Mesenchymal stem cell (in vitro differentiated cells and primary cell): ENCODE results near the gene BRSK1.

Experiments
- DNase-seq: peaks from one replicate; pipeline ENCODE4 v3.0.0-alpha.2; 2013
- H2AFZ ChIP-seq: one replicate; pipeline ENCODE4 v1.6.1; 2013; ENCODE audit warnings: low read depth, mild to moderate bottlenecking, control low read depth, inconsistent platforms, low read length, moderate library complexity
- H2AK5ac ChIP-seq: 2 replicates; pipeline ENCODE4 v1.6.1; 2013; ENCODE audit warnings: low read length, moderate library complexity, mild to moderate bottlenecking, inconsistent platforms; ENCODE audit not compliant: severe bottlenecking
- H2BK120ac ChIP-seq: one replicate; pipeline ENCODE4 v1.6.1; 2013; ENCODE audit warnings: low read depth, mild to moderate bottlenecking, inconsistent platforms, low read length, moderate library complexity
- H2BK12ac ChIP-seq, 2 experiments: one replicate each; pipeline ENCODE4 v1.6.1; 2013; ENCODE audit warnings: inconsistent platforms in 2 of 2, low read length in 2 of 2, mild to moderate bottlenecking in 2 of 2, moderate library complexity in 2 of 2, control low read depth in 1 of 2
- H2BK15ac ChIP-seq: one replicate; pipeline ENCODE4 v1.6.1; 2013; ENCODE audit warnings: mild to moderate bottlenecking, low read depth, inconsistent platforms; ENCODE audit not compliant: poor library complexity, severe bottlenecking
- H2BK5ac ChIP-seq: 2 replicates; pipeline ENCODE4 v1.6.1; 2013; ENCODE audit warnings: low read depth, mild to moderate bottlenecking, low read length, control low read depth, inconsistent platforms; ENCODE audit not compliant: poor library complexity, severe bottlenecking
- H3K14ac ChIP-seq, 2 experiments: one replicate each; pipeline ENCODE4 v1.6.1; 2013; ENCODE audit warnings: inconsistent platforms in 2 of 2, low read length in 2 of 2, control low read depth in 1 of 2, mild to moderate bottlenecking in 1 of 2, moderate library complexity in 1 of 2
- H3K18ac ChIP-seq, 2 experiments: one replicate each; pipeline ENCODE4 v1.6.1; 2013; ENCODE audit warnings: inconsistent platforms in 2 of 2, low read length in 2 of 2, control low read depth in 1 of 2, low read depth in 1 of 2, mild to moderate bottlenecking in 1 of 2
- H3K23ac ChIP-seq, 2 experiments: one replicate each; pipeline ENCODE4 v1.6.1; 2013; ENCODE audit warnings: inconsistent platforms in 2 of 2, low read length in 2 of 2, mild to moderate bottlenecking in 2 of 2, moderate library complexity in 2 of 2, control low read depth in 1 of 2
- H3K27ac ChIP-seq: 2 replicates; pipeline ENCODE4 v1.5.1; 2013; ENCODE audit warnings: mild to moderate bottlenecking, moderate library complexity, low read length, control low read depth, inconsistent platforms; ENCODE audit not compliant: poor library complexity, severe bottlenecking
- H3K27me3 ChIP-seq, 2 experiments: 2 replicates each; pipeline versions ENCODE4 v1.6.1 to v1.7.0; 2013; ENCODE audit warnings: low read length in 2 of 2, mild to moderate bottlenecking in 2 of 2, moderate library complexity in 2 of 2, control low read depth in 1 of 2, inconsistent platforms in 1 of 2; ENCODE audit not compliant: control insufficient read depth in 1 of 2, insufficient read depth in 1 of 2
- H3K36me3 ChIP-seq, 2 experiments: 2 replicates each; pipeline versions ENCODE4 v1.6.1 to v1.7.0; 2013; ENCODE audit warnings: low read length in 2 of 2, control low read depth in 1 of 2, inconsistent platforms in 1 of 2, low read depth in 1 of 2, mild to moderate bottlenecking in 1 of 2; ENCODE audit not compliant: insufficient read depth in 2 of 2, control insufficient read depth in 1 of 2
- H3K4ac ChIP-seq, 2 experiments: one replicate each; pipeline ENCODE4 v1.6.1; 2013; ENCODE audit warnings: inconsistent platforms in 2 of 2, low read length in 2 of 2, mild to moderate bottlenecking in 2 of 2, moderate library complexity in 2 of 2, control low read depth in 1 of 2, low read depth in 1 of 2
- H3K4me1 ChIP-seq: 2 replicates; pipeline ENCODE4 v1.6.1; 2013; ENCODE audit warnings: low read depth, low read length, control low read depth; ENCODE audit not compliant: control insufficient read depth, insufficient read depth
- H3K4me2 ChIP-seq: 2 replicates; pipeline ENCODE4 v1.6.1; 2013; ENCODE audit warnings: low read length, mild to moderate bottlenecking, inconsistent platforms; ENCODE audit not compliant: poor library complexity, severe bottlenecking
- H3K4me3 ChIP-seq, 2 experiments: 2 replicates each; pipeline versions ENCODE4 v1.5.1 to v1.7.0; 2013; ENCODE audit warnings: low read length in 2 of 2, mild to moderate bottlenecking in 2 of 2, control low read depth in 1 of 2, low read depth in 1 of 2; ENCODE audit not compliant: insufficient read depth in 1 of 2
- H3K79me1 ChIP-seq: replicated peaks from 2 replicates; pipeline ENCODE4 v1.6.1; 2013; ENCODE audit warnings: mild to moderate bottlenecking, control low read depth, low read length, inconsistent platforms; ENCODE audit not compliant: poor library complexity, severe bottlenecking
- H3K9ac ChIP-seq: 2 replicates; pipeline ENCODE4 v1.7.0; 2013; ENCODE audit warnings: mild to moderate bottlenecking, low read length, moderate library complexity
- H3K9me3 ChIP-seq: 2 replicates; pipeline ENCODE4 v1.7.0; 2013; ENCODE audit warnings: mild to moderate bottlenecking, low read length; ENCODE audit not compliant: control insufficient read depth
- H4K8ac ChIP-seq: one replicate; pipeline ENCODE4 v1.6.1; 2013; ENCODE audit warnings: inconsistent platforms, mild to moderate bottlenecking, low read length, moderate library complexity
- H4K91ac ChIP-seq: one replicate; pipeline ENCODE4 v1.6.1; 2013; ENCODE audit warnings: mild to moderate bottlenecking, low read length, inconsistent platforms
- WGBS: methylation state at CpG from one replicate; pipeline ENCODE4 v1.1.7; 2013; ENCODE audit warnings: mixed read lengths; 5-methylcytosine and 5-hydroxymethylcytosine counted together

Gene BRSK1

DNA sequence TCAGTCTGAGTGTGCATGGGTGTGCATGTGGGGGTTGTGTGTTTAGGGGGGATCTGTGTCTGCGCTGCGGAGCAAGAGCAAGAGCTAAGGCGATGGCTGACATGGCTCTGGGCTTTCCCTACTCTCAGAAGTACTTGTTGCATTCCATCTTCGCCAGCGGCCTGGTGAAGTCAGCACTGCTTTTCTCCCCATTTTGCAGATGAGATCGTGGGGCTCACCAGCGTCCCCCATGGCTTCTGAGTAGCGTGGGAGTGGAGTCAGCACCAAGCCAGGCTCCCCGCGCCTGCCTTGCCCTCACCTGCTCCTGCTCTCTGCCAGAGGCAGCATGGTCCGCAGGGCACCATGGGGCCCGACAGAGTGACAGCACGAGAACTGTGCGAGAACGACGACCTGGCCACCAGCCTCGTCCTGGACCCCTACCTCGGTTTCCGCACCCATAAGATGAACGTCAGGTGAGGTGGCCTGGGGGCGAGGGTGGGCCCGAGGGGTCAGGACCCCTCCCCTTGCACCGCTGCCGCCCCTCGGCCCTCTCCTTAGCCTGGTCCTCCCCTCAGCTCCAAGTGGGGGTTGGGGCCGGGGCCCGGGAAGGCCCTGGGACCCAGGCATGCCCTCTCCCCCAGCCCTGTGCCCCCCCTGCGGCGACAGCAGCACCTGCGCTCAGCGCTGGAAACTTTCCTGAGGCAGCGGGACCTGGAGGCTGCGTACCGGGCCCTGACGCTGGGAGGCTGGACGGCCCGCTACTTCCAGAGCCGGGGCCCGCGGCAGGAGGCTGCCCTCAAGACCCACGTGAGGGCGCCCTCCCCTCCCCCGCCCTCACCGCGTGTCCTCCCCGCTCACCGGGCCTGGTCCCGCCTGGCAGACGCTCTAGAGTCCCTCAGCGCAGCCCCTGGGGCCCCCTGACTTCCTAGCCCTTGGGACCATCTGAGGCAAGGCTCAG is 58.1 kb downstream of the BRSK1 start:
- H3K14ac ChIP-seq: no peak overlapping the region
- no peak overlapping the region for H4K8ac ChIP-seq
- no peak overlapping the region for H3K27ac ChIP-seq
- no peaks in the 10 kb centered on the region for H3K9me3 ChIP-seq
- H2BK12ac ChIP-seq: no peak overlapping the region
- peaks cover 16 to 52% of the 10 kb centered on the region in 2 experiments for H3K36me3 ChIP-seq
- no peak overlapping the region for H2BK120ac ChIP-seq
- H2AFZ ChIP-seq: no peak overlapping the region
- peaks cover 47% of the 10 kb centered on the region for H3K4me1 ChIP-seq
- no peak overlapping the region for H3K18ac ChIP-seq
- no peak overlapping the region for H2BK5ac ChIP-seq
- no peak overlapping the region for H3K23ac ChIP-seq
- H3K79me1 ChIP-seq: peaks cover 14% of the 10 kb centered on the region
- no peak overlapping the region for H2AK5ac ChIP-seq
- H3K4me2 ChIP-seq: peak overlapping the region; percentile 36
- H2BK15ac ChIP-seq: peak overlapping the region; percentile 41
- peaks cover 0 to 5% of the 10 kb centered on the region in 2 experiments for H3K27me3 ChIP-seq
- H3K4ac ChIP-seq: no peak overlapping the region
- H3K9ac ChIP-seq: no peak overlapping the region
- WGBS: 92% methylated on average over 48 of the region's 50 CpGs
- H4K91ac ChIP-seq: peak overlapping the region; percentile 58
- H3K4me3 ChIP-seq: peak overlapping the region in 1 of 2 experiments; percentile 68
- DNase-seq: peak; percentile 30

DNA sequence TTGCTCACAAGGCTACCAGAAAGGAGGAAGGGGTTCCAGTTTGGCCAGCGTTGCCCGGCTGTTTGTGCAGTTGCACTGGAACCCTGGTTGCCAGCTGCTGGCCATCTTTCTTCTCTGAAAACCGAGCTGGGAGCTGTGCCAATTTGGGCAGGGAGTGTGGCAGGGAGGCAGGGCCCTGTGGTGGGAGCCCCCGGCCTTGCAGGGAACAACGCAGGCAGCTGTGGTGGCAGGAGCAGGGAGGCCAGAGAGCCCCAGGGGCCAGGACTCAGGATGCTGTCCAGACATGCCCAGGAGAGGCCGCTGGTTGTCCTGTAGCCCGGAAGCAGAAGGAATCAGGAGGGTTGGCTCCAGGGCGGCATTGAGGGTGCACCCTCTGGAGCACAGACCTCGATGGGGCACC is 60.6 kb downstream of the BRSK1 start:
- H3K27me3 ChIP-seq: no peaks in the 10 kb centered on the region
- H3K9ac ChIP-seq: no peak overlapping the region
- peak overlapping the region; percentile 35 for H4K8ac ChIP-seq
- no peak for DNase-seq
- H3K36me3 ChIP-seq: peaks cover 16 to 66% of the 10 kb centered on the region in 2 experiments
- no peak overlapping the region for H2AK5ac ChIP-seq
- H3K27ac ChIP-seq: no peak overlapping the region
- no peak overlapping the region for H3K23ac ChIP-seq
- H3K4me3 ChIP-seq: no peak overlapping the region
- H2BK15ac ChIP-seq: no peak overlapping the region
- no peak overlapping the region for H3K4me2 ChIP-seq
- no peak overlapping the region for H3K18ac ChIP-seq
- no peak overlapping the region for H2AFZ ChIP-seq
- no peak overlapping the region for H4K91ac ChIP-seq
- H3K9me3 ChIP-seq: no peaks in the 10 kb centered on the region
- WGBS: 92% methylated on average over 9 of the region's 9 CpGs
- no peak overlapping the region for H2BK120ac ChIP-seq
- peaks cover 14% of the 10 kb centered on the region for H3K79me1 ChIP-seq
- no peak overlapping the region for H3K4ac ChIP-seq
- peaks cover 48% of the 10 kb centered on the region for H3K4me1 ChIP-seq
- H3K14ac ChIP-seq: no peak overlapping the region
- no peak overlapping the region for H2BK5ac ChIP-seq
- H2BK12ac ChIP-seq: no peak overlapping the region

- no peak overlapping the region for H2BK12ac ChIP-seq
- DNase-seq: no peak
- WGBS: 91% methylated on average over 22 of the region's 22 CpGs
- no peak overlapping the region for H3K27ac ChIP-seq
- H2AK5ac ChIP-seq: no peak overlapping the region
- H3K36me3 ChIP-seq: peaks cover 16 to 66% of the 10 kb centered on the region in 2 experiments
- no peak overlapping the region for H2AFZ ChIP-seq
- no peak overlapping the region for H2BK5ac ChIP-seq
- H3K4me3 ChIP-seq: no peak overlapping the region
- H4K8ac ChIP-seq: peak overlapping the region; percentile 15
- peaks cover 46% of the 10 kb centered on the region for H3K4me1 ChIP-seq
- peak overlapping the region; percentile 38 for H3K9ac ChIP-seq
- H3K4ac ChIP-seq: no peak overlapping the region
- no peak overlapping the region for H3K23ac ChIP-seq
- no peaks in the 10 kb centered on the region for H3K9me3 ChIP-seq
- no peak overlapping the region for H3K4me2 ChIP-seq
- peak overlapping the region; percentile 40 for H4K91ac ChIP-seq
- H3K18ac ChIP-seq: no peak overlapping the region
- peaks cover 12% of the 10 kb centered on the region for H3K79me1 ChIP-seq
- H3K27me3 ChIP-seq: peaks cover 0 to 2% of the 10 kb centered on the region in 2 experiments
- H2BK15ac ChIP-seq: no peak overlapping the region
- H3K14ac ChIP-seq: no peak overlapping the region
- H2BK120ac ChIP-seq: no peak overlapping the region
Measured at GRCh38 chr19:55345101-55345817, 61.5 kb downstream of the BRSK1 start.
